ENCODE results near the gene RNF144A.
"Not testable (repeated sequence)": the region's sequence is repeated elsewhere in the genome, so short reads cannot be mapped to it uniquely, and the experiment has no call there.

DNA sequence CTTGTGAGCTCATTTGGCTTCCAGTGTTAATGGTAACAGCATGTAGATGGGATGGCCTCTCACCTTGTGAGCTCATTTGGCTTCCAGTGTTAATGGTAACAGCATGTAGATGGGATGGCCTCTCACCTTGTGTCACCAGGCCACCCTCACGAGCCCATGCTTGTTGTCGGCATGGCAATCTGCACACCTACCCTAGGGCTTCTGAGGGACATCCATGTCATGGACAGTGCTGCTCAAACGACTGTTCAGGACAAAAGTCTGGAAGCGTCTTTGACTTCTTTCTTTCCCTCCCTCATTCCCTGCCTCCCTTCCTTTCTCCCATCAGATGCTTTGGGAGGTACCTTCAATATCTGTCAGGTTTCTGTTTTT is 18.4 kb downstream of the RNF144A start:
- TF ChIP-seq, protein P1, sequence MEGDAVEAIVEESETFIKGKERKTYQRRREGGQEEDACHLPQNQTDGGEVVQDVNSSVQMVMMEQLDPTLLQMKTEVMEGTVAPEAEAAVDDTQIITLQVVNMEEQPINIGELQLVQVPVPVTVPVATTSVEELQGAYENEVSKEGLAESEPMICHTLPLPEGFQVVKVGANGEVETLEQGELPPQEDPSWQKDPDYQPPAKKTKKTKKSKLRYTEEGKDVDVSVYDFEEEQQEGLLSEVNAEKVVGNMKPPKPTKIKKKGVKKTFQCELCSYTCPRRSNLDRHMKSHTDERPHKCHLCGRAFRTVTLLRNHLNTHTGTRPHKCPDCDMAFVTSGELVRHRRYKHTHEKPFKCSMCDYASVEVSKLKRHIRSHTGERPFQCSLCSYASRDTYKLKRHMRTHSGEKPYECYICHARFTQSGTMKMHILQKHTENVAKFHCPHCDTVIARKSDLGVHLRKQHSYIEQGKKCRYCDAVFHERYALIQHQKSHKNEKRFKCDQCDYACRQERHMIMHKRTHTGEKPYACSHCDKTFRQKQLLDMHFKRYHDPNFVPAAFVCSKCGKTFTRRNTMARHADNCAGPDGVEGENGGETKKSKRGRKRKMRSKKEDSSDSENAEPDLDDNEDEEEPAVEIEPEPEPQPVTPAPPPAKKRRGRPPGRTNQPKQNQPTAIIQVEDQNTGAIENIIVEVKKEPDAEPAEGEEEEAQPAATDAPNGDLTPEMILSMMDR (IDR thresholded peaks at IDR 0.05): not testable (repeated sequence)
- TF ChIP-seq POLR2A, POLR2AphosphoS5 (IDR thresholded peaks at IDR 0.05): not testable (repeated sequence)

Measured in suprapubic skin (tissue), 4 donors.